GM21619 (cell line): ENCODE measurements around the gene GSDMA.

Experiments used
- ATAC-seq: cut with Tn5 transposase; IDR thresholded peaks from one replicate; pipeline ENCODE4 v1.9.1; 2021; ENCODE audit not compliant: unreplicated experiment

The GSDMA gene

DNA sequence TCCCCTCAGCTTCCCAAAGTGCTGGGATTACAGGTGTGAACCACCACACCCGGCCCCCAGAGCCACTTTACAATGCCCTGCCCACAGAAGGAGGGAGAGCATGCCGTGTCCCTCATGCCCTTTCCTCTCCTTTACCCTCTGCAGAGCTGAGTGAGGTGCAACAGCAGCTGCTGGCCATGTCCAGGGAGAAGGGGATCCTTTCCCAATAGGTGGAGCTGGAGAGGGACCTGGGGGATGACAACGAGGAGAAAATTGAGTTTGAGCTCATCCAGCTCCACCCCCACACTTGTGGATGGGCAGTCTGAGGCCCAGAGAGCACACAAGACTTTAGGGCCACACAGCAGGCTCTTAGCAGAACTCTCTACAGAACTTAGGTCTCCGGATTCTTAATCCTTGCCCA lies 7.9 kb upstream of the GSDMA start:
- no peak for ATAC-seq

DNA sequence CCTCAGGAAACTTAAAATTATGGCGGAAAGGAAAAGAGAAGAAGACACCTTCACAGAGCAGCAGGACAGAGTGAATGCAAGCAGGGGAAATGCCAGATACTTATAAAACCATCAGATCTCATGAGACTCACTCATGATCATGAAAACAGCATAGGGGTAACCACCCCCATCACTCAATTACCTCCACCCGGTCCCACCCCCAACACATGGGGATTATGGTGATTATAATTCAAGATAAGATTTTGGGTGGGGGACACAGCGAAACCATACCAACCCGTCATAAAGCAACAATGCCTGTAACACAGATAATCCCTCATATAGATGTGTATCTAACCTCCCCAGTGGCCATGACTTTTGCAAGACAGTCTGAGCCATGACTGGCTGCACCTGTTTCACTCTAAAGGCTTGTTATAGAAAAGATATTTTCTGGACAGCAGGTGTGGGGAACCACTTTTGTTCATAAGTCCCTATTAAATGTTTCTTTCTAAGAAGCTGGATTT lies 7.0 kb upstream of the GSDMA start:
- ATAC-seq = no peak

DNA sequence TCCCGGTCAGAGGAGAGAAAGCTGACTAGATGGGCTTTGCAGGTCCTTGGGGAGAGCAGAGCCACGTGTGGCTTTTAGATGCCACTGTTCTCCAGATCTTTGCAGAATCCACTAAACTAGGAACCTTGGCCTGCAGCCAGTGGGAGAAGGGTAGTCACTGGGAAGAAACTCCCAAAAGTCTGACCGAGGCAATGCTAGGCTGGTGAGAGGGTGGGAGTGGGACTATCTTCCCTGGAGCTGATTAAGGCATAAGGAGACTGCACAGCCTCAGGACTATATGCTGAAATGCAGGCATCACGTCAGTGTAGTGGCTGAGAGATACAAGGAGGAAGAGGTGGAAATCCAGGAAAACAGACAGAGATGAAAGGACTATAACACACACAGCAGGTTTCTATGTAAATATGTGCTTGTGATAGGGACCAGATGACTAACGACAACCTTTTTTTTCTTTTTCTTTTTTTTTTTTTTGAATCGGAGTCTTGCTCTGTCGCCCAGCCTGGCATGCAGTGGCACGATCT lies 2.2 kb upstream of the GSDMA start:
- ATAC-seq = no peak

DNA sequence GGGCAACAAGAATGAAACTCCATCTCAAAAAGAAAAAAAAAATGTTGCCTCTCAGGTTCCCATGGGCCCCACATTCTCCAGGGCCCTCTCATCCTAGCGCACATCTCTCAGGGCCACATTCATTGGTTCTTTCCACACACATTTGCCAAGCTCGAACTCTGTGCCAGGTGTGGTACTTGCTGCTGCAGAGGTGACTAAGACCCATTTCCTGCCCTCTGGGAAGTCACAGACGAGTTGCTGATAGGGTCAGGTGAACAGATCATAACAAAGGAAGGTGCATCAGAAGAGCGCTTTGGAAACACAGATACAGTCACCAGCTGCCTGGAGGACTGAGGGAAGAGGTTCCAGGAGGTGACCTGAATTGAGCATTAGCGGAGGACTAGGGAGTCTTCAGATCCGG lies 1.0 kb downstream of the GSDMA start:
- no peak for ATAC-seq

DNA sequence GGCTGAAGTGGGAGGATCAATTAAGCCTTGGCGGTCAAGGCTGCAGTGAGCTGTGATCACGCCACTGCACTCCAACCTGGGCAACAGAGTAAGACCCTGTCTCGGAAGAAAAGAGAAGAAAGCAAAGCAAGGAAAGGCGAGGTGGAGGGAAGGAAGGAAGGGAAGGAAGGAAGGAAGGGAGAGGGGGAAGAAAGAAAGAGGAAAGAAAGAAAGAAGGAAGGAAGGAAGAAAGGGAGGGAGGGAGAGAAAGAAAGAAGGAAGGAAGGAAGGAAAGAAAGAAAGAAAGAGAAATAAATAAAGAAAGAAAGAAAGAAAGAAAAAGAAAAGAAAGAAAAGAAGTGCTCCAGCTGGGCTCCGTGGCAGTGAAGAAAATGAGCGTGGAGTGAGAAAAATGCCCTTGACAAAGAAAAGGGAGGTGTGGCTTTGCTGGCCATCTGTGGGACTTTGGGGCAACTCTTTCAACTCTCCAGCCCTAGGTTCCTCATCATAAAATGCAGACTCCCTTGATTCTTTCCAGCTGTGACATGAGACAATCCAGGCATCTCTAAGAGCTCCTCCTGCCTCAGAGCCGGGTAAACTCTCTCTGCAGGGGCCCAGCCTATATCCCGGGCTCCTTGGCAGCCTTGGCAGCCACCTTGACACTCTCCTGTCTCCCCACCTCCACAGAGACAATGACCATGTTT lies 2.4 kb downstream of the GSDMA start:
- ATAC-seq = no peak

DNA sequence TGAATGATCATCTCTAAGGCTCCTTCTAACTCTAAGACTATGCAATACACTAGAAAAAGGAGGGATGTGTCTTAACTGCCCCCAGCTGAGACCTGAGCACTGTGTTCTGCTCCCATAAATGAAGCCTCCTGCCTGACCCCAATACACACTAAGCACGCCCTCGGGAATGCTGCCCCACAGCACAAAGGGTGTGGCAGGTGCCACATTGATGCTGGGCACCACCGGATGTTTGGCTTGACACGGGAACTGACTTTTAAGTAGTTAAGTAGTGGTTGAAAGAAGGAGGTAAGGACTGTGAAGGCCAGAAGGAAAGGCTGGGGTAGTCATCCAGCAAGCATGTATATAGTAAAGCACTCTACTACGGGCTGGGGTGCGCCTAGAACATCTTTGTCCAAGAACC lies 4.0 kb downstream of the GSDMA start:
- no peak for ATAC-seq

DNA sequence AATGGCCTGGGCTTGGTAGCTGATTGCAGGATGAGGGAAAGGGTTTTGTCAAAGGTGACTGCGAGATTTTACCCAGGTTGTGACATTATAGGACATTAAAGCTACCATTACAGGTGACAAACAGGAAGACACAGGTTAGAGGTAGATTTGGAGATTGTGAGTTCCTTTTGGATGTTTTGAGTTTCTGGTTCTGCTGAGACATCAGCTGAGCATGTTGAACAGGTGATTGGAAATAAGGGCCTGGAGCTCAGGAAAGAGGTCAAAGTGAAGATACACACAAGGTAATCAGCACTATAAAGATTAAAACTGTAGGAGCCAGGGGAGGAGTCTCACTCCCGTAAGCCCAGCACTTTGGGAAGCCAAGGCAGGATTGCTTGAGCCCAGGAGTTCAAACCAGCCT lies 6.0 kb downstream of the GSDMA start:
- no peak for ATAC-seq

DNA sequence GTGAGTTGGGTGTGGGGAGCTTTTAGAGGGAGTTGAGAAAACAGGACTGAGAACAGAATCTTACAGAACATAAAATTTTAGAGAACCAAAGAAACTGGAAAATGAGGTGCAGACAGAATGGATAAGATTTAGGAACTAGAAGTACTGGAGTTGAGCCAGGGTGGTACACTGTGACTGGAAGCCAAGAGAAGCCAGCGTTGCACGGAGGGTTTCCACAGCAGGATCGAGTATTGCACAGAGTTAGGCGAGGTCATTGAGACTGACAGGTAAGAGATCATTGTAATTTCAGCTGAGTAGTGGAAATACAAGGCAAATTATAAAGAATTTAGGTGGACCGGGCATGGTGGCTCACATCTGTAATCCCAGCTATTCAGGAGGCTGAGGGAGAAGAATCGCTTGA lies 6.6 kb downstream of the GSDMA start:
- no peak for ATAC-seq

DNA sequence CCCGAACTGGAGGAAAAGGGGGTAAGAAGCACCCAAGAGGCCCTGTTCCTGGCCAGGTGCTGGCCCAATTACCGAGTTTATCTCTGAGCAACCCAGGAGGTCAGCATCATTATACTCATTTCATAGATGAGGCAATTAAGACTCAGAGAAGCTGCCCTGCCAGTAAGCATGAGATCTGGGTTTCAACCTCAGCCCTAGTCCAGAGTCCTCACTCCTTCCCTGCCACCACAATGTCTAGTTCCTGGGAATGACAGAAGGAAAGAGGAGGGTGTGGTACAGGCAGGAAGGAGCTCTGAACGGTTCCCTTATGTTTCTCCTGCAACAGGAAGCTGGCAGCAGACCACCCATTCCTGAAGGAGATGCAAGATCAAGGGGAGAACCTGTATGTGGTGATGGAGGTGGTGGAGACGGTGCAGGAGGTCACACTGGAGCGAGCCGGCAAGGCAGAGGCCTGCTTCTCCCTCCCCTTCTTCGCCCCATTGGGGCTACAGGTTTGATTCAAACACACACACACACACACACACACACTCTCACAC lies 7.4 kb downstream of the GSDMA start:
- no peak for ATAC-seq

DNA sequence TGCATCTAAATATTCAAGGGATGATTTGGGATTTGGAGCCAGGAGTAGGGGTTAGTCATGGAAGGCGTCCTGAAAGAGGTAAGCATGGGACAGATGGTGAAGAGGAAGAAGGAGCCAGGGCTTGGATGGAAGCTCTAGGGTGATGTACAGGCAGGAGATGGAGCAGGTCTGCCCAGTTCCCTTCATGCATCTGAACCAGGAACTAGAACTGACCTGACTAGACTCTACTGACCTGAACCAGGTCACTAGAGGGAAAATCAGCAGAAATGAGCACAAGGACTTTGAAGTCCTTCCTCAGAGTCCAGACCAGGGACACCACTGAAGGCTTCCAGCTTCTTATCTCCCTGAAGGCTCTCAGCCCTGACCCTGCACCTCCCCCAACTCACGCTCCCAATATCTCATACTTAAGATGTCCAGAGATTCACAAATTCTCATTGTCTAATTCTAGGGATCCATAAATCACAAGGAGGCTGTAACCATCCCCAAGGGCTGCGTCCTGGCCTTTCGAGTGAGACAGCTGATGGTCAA lies 8.3 kb downstream of the GSDMA start:
- no peak for ATAC-seq

DNA sequence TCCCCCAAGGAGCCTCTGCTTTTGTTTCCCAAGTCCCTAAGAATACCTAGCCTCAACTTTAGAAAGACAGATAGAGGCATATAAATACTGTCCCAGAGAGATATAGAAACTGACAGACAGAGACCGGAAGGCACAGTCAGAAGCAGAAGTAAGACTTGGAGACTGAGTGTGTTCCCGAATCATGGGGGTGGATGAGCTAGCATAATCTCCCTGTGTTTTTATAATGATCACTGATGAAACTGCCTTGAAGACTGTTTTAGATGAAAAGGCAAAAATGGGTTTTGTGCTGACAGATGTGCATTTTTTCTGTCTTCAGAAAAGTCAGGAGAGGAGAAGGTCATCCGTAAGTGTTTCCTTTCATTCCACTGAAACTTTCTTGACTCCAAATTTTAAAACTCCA lies 9.5 kb downstream of the GSDMA start:
- ATAC-seq = no peak

DNA sequence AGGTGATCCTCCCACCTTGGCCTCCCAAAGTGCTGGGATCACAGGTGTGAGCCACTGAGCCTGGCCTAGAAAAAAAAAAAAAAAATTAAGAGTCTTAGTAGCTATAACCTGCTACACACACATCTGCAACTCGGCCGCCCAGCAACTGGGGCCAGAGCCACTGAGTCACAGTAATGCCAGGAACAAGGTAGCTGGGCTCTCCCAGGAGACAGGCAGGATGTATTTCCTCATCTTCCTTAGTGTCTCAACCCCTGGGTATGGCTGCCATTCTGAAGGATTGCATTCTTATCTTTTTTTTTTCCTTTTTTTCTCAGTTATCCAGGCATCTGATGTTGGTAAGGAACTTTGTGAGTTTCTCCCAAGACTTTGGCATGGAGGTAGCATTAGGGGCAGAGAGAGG lies 10.7 kb downstream of the GSDMA start:
- no peak for ATAC-seq

DNA sequence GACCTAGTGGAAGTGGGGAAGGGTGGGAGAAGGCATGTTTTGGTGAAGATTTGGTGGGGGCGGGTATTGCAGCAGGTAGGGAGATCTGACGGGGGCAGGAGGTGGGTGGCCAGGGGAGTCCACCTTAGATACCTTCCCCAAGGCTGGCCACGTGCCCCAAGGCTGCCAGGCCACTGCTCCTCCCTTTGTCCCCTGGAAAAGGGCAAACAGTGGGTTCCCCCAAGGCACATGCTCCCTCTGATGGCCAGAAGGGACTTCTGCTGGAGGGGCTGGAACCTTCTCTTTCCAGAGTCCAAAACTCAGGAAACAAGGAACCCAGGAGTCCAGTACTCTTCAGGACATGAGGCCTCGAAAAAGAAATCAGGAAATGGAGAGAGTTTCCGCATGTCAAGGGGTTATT lies 11.6 kb downstream of the GSDMA start:
- no peak for ATAC-seq

DNA sequence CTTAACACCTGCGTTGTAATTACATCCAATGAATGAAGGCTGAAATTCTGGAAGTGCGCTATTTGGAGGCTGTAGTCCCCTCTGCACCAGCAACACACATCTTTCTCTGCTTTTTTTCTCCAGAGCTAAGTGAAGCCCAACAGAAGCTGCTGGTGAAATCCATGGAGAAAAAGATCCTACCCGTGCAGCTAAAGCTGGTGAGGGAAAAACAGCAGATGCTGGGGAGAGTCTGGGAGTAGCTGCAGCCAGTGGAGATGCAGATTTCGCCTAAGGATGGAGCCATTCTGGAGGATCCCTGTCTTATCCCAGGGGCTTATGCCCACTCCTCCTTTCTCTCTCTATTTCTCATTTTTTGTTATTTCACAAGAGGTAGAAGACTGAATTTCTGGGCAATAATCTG lies 13.0 kb downstream of the GSDMA start:
- ATAC-seq = no peak

DNA sequence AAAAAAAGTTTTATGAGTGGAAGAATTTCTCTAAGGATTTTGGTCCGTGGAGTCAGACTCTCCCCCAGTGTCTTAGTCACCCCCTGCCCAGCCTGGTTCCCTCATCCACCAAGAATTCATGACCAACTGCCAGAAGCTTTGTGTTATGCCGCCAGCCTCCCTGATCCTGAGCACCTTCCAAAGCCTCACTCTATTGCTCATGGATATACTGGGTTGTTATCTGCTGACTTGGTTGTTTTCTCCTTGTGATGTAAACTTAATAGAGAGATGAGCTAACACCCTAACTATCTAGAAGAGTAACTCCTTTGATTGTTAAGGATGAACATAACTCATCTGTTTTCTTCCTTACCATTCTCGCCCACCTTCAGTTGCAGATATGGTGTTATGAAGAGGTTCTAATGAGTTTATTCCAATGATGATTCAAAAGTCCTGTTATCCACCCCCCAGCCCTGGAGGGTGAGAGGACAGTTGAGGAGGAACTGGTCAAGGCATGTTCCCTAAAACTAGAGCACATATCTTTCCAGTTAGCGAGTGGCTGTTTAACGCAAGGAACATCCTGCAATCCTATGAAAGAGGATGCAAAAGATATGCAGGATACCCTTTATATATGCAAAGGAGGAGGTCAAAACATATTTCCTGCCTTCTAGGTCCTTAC lies 16.3 kb downstream of the GSDMA start:
- ATAC-seq = no peak

DNA sequence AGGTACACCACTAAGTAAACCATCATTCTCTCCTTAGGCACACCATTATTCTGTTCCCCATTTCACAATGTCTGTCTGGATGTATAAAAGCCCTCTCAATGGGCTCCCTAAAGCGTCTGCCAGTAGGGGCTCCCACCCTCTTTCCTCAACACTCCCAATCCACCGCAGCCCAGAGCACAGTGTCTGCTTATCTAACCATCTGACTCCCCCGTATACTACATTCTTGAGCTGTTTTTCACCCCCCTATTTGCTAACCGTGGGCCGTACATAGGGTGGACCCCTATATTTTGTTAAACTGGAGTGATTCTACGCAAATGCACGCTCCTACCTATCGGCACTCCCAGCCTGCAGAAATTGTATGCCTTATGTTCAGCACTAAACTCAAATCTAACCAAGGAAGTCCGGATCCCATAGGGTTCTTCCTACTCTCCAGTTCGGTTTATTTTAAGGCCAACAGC lies 17.1 kb downstream of the GSDMA start:
- ATAC-seq = peak; percentile 18

DNA sequence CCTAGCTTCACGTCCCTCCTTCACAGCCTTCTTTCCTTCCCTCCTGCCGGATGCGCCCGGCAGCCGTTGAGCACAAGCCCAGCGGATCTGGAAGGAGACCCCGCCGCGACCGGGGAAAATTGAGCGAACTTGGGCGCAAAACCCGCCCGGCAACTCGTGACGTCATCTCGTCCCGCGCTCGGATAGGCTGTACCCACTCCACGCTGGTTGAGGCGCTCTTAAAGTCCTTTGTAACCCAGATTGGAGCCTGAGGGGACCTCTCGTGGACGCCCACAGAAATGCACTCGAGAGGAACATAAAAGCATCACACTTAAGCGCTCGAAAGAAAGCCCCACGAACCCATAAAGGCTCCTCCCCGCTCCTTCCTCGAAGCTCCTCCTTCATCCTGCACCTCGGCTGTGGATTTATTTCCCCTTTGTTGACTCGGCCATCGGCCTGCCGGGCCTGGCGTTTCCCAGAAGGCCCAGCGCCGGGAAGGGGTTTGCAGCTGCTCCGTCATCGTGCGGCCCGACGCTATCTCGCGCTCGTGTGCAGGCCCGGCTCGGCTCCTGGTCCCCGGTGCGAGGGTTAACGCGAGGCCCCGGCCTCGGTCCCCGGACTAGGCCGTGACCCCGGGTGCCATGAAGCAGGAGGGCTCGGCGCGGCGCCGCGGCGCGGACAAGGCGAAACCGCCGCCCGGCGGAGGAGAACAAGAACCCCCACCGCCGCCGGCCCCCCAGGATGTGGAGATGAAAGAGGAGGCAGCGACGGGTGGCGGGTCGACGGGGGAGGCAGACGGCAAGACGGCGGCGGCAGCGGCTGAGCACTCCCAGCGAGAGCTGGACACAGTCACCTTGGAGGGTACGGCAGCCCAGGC lies 17.8 kb downstream of the GSDMA start, which contains the start of gene PSMD3:
Gene PSMD3 (plus strand): TSS at position 457 of the 856 bp plus-strand sequence. CDS start 164 bp downstream, at position 621.
- peak; percentile 93 for ATAC-seq

DNA sequence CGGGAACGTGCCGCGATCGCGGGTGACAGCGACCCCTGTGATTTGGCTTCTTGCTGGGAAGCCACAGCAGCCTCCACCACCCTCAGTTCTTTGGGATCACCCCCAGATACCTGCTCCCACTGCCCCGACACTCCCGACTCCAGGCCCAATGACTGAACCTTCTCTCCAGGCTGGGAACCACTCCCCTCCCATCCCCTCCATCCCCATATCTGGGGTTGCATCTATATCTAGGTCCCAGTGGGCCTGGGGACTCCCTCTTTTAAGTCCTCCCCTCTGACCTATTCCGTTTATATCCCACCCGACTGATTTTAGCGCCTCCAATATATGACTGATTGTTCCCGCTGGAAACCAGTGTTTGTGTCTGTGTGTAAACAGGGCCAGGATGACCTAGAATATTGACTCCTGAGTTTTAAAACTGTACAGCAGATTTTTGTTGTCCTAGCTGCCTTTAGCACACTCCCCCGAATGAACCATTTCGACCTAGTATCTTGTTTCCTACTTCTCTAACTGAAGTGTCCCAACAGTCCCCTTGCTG lies 18.5 kb downstream of the GSDMA start:
- ATAC-seq = no peak

DNA sequence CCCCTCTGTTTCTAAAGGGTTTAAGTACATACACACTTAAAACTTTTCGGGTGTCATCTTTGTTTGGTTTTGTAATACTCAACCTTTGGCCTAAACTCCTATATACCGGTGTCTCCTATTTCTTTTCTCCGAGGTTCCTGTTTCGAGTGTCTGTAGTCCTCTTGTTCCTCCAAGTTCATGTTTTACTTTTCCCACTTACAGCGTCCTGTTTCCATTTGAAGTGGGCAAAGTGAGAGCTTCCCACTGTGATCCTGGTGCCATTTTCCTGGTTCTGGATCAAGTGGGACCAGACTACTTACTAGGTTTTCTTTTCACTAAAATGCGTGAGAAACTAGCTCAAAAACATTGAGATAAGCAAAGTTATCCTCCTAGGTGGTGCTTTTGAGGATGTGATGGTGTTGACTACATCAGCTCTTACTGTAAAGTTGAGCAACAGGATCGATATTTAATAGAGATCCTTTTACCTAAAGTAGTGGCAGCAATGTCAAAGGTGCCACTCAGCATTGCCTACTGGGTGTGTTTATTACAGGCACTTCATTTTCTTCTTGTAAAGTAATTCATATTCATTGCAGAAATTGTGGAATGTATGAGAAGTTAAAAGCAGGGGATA lies 19.1 kb downstream of the GSDMA start:
- no peak for ATAC-seq

DNA sequence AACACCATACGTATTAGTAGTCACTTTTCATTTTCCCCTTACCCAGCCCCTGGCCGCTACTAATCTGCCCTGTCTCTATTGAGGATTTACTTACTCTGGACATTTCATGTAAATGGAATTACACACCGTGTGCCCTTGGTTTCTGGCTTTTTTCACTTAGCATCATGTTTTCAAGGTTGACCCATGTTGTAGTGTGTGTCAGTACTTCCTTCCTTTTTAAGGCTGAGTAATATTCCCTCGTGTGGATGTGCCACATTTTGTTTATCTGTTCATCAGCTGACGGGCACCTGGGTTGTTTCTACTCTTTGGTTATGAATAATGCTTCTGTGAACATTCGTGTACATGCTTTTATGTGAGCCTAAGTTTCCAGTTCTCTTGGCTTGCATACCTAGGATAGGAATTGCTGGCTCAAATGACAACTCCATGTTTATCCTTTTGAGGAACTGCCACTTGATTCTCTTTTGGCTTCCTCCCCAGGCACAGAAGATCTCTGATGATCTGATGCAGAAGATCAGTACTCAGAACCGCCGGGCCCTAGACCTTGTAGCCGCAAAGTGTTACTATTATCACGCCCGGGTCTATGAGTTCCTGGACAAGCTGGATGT lies 25.5 kb downstream of the GSDMA start:
- ATAC-seq = no peak
